Measurements from ENCODE around the gene C17orf100.
A peak's percentile ranks its signal among the peaks of the same experiment; 100 is the strongest.

C17orf100 gene

DNA sequence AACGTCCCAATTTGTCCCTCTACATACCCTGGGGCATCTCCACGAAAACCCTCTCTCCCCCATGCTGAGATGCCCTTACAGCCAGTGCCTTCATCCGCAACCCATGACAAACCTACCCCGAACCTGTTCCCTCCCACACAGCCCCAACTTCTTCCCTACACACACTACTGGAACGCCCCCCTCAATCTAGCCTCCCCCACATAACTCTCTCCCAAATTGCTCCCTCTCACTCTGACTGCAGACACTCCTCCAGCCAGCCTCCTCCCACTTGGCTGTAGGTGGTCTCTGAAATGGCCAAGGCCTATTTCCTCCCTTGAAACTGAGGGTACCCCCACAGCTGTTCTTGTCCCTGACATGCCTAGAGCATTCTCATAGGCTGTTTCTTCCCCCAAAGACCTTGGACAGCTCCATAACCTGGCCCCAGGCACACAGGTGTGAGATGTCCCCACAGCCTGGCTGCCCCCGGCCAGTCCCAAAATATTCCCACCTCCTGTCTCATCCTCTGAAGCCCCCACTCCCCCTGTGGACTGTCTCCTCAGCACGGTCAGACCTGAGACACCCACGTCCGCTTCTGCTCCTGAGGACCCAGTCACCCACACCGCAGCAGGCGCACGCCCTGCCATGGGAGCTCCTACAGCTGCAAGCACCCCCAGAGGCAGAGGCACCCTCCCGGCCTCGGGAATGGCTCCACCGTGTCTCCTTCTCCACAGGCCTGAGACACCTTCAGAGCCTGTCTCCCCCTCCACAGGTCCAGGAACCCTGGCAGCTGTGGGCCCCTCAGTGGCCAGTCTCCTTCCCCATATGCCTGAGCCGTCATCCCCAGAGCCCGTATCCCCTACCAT is 14.7 kb upstream of the C17orf100 start:
- TF ChIP-seq, protein P1, sequence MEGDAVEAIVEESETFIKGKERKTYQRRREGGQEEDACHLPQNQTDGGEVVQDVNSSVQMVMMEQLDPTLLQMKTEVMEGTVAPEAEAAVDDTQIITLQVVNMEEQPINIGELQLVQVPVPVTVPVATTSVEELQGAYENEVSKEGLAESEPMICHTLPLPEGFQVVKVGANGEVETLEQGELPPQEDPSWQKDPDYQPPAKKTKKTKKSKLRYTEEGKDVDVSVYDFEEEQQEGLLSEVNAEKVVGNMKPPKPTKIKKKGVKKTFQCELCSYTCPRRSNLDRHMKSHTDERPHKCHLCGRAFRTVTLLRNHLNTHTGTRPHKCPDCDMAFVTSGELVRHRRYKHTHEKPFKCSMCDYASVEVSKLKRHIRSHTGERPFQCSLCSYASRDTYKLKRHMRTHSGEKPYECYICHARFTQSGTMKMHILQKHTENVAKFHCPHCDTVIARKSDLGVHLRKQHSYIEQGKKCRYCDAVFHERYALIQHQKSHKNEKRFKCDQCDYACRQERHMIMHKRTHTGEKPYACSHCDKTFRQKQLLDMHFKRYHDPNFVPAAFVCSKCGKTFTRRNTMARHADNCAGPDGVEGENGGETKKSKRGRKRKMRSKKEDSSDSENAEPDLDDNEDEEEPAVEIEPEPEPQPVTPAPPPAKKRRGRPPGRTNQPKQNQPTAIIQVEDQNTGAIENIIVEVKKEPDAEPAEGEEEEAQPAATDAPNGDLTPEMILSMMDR (IDR thresholded peaks at IDR 0.05; ENCODE audit: low read length, missing control alignments) = no peak
- no peak for DNase-seq (ENCODE audit: low read depth)
- no peak overlapping the region for H3K4me3 ChIP-seq (replicated peaks; ENCODE audit: low read depth, low read length)

DNA sequence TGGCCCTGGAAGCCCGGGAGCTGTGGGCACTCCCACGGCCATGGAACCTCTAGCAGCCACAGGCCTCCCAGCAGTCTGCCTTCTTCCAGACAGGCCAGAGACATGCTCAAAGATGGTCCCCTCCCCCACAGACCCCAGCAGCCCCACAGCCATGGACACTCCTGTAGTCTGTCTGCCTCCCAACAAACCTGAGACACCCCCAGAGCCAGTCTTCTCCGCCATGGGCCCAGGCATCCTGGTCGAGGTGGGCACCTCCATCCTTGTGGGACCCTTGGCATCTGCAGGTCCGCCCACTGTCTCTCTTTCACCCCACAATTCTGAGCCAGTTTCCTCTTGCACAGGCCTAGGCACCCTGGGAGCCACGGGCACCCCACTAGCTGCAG is 14.1 kb upstream of the C17orf100 start:
- DNase-seq (ENCODE audit: low read depth) = no peak

DNA sequence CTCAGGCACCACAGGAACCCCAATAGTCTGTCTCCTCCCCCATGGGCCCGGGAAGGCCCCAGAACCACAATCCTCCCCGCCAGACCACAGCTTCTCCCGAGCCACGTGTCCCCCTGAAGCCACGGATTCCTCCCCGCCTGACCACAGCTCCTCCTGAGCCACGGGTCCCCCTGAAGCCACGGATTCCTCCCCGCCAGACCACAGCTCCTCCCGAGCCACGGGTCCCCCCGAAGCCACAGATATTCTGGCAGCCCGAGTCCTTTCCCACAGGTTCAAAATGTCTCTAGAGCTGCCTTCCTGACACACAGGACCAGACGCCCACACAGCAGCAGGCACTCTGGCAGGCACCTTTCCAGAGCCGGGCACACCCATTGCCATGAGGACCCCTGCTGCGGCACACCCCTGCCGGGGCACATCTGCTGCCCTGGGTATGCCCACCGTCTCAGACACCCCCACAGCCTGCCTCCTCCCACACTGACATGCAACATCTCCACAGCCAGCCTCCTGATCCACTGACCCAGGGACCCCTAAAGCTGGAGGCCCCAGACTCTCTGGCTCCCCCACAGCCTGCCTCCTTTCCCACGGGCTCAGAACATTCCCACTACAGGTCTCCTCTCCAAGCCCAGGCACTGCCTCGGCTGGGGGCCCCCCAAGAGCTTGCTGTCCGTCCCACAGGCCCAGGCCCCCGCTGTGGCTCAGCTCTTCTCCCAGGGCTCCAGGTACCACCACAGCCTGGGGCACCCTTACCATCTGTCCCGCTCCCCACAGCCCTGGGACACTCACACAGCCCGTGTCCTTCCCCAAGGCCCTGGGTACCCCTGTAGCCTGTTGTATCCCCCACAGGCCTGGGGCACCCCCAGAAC is 13.3 kb upstream of the C17orf100 start:
- TF ChIP-seq, protein P1 (IDR thresholded peaks at IDR 0.05; ENCODE audit: low read length, missing control alignments) = no peak
- H3K4me3 ChIP-seq (replicated peaks; ENCODE audit: low read depth, low read length) = no peak overlapping the region
- DNase-seq (ENCODE audit: low read depth) = no peak

More for the DNA sequence above, 14.1 kb upstream of the C17orf100 start:
- TF ChIP-seq, protein P1 (IDR thresholded peaks at IDR 0.05; ENCODE audit: low read length, missing control alignments) = no peak
- no peak overlapping the region for H3K4me3 ChIP-seq (replicated peaks; ENCODE audit: low read depth, low read length)

DNA sequence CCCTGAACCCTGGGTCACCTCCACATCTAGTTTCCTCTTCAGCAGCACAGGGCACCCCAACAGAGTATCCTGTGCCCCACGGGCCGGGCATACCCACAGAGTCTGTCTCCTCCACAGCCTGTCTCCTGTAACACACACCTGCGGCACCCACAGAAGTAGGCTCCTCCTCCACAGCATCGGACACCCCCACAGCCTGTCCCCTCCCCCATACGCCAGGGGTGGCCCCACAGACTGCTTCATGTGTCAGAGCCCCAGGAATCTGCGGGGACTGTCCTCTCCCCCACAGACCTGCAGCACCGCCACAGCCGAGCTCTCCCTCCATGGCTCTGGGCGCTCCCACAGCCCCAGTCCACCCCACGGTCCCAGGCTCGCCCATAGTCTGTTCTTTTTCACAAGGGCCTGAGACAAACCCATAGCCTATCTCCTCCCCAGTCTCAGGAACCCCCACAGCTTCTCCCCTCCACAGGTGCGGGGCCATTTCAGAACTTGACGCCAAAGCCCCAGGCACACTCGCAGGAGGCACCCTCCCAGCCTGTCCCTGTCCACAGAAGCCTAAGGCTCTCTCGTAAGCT is 12.5 kb upstream of the C17orf100 start:
- DNase-seq (ENCODE audit: low read depth) = no peak
- TF ChIP-seq, protein P1 (IDR thresholded peaks at IDR 0.05; ENCODE audit: low read length, missing control alignments) = no peak
- peak overlapping the region; percentile 96 for H3K4me3 ChIP-seq (replicated peaks; ENCODE audit: low read depth, low read length)

DNA sequence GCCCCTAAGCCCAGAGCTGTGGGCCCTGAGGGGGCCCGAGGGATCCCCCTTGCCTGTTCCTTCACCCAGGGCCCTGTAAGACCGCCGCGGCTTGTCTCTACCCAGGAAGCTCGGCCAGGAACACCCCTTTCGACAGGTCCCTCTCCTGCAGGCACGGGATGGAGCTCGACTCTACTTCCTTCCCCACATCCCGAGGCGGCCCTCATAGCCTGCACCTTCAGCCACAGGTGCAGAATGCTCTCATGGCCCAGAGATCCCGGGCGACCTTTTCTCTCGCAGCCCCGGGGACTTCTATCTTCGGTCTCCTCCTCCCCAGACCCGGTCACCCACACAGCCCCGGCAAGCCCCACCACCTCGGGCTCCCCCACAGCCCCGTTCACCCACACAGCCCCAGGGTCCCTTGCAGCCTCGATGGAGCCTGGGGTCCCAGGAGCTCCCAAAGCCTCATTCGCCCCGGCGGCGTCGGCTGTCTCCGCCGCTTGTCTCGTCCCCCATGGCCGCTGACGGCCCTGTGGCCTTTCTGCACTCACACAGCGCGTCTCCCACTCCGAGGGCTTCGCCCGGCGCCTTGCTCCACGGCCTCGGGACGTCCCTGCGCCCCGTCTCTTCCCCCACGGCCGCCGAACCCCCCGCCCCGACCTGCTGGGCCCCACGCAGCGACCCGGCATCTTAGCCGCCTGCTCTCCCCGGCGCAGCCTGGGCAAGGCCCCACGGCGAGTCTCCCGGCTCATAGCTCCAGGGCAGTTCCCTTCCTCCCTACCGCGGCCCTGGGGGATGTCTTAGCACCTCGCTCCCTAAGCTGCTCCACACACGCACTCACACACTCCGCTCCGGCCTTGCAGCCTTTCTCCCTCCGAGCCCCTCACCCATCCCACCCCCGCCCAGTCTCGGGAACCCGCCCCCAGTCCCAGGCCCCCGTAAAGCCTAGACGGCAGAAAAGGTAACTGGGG is 11.7 kb upstream of the C17orf100 start:
- peak overlapping the region; percentile 96 for H3K4me3 ChIP-seq (replicated peaks; ENCODE audit: low read depth, low read length)
- peak; percentile 45 for DNase-seq (ENCODE audit: low read depth)
- TF ChIP-seq, protein P1 (IDR thresholded peaks at IDR 0.05; ENCODE audit: low read length, missing control alignments) = no peak

Measured in fibroblast of pulmonary artery (primary cell).